DMS153 treated with DMSO at 0.1 percent for 48 hours (cell line): Measurements from ENCODE around the gene TRAPPC2L.
A peak's percentile ranks its signal among the peaks of the same experiment; 100 is the strongest.

Experiments used
- DNase-seq: peaks from one replicate; lab custom pipeline; 2025; ENCODE audit not compliant: unreplicated experiment; lab: John Stamatoyannopoulos, UW

The TRAPPC2L gene

GRCh38 chr16:88856828-88857727, at the start of gene TRAPPC2L, which contains the start of gene GALNS:
TRAPPC2L (plus strand) TSS chr16:88857127; CDS start chr16:88857151, 24 bp downstream.
GALNS (minus strand) TSS chr16:88856947; CDS start chr16:88856877, 70 bp downstream.
- peak; percentile 83 for DNase-seq

- no peak for DNase-seq
These were observed 49.7 kb upstream of the TRAPPC2L start for GRCh38 chr16:88807142-88807625.

- DNase-seq, result no peak
These were observed 49.1 kb upstream of the TRAPPC2L start for GRCh38 chr16:88807626-88808453.

GRCh38 chr16:88809068-88809675, 47.8 kb upstream of the TRAPPC2L start:
- DNase-seq, result no peak

GRCh38 chr16:88809676-88810165, 47.2 kb upstream of the TRAPPC2L start:
- no peak for DNase-seq

- no peak for DNase-seq
These were observed 46.6 kb upstream of the TRAPPC2L start for GRCh38 chr16:88810166-88810911.

GRCh38 chr16:88810912-88811768, 45.8 kb upstream of the TRAPPC2L start:
- peak; percentile 18 for DNase-seq

- peak; percentile 73 for DNase-seq
These were observed 45.0 kb upstream of the TRAPPC2L start, which contains the start of gene APRT for GRCh38 chr16:88811769-88812512. APRT (minus strand) TSS chr16:88811928; CDS start chr16:88811899, 29 bp downstream.

GRCh38 chr16:88812513-88813268, 44.2 kb upstream of the TRAPPC2L start:
- no peak for DNase-seq

- peak; percentile 10 for DNase-seq
These were observed 43.4 kb upstream of the TRAPPC2L start for GRCh38 chr16:88813269-88814143.

- no peak for DNase-seq
These were observed 42.8 kb upstream of the TRAPPC2L start for GRCh38 chr16:88814144-88814502.

GRCh38 chr16:88815227-88815626, 41.7 kb upstream of the TRAPPC2L start:
- no peak for DNase-seq

GRCh38 chr16:88815901-88816589, 40.9 kb upstream of the TRAPPC2L start:
- peak; percentile 40 for DNase-seq

- no peak for DNase-seq
These were observed 40.0 kb upstream of the TRAPPC2L start for GRCh38 chr16:88816736-88817535.

- DNase-seq, result no peak
These were observed 38.9 kb upstream of the TRAPPC2L start for GRCh38 chr16:88817785-88818574.
